Stomach smooth muscle (tissue), 2 donors: ENCODE measurements around the gene IPPK.
"Not testable (repeated sequence)": the region's sequence is repeated elsewhere in the genome, so short reads cannot be mapped to it uniquely, and the experiment has no call there.

Source experiments
- H3K27ac ChIP-seq: one replicate; pipeline ENCODE4 v1.7.0; 2013; ENCODE audit warnings: mild to moderate bottlenecking, low read length, inconsistent platforms
- H3K27me3 ChIP-seq, 2 donors: one replicate each; pipeline ENCODE4 v1.7.0; 2013; ENCODE audit warnings: low read length in 2 of 2; ENCODE audit not compliant: insufficient read depth in 2 of 2, control insufficient read depth in 1 of 2
- H3K36me3 ChIP-seq, 2 donors: one replicate each; pipeline ENCODE4 v1.7.0; 2013; ENCODE audit warnings: low read length in 2 of 2; ENCODE audit not compliant: control insufficient read depth in 2 of 2, insufficient read depth in 2 of 2
- H3K4me1 ChIP-seq: one replicate; pipeline ENCODE4 v1.7.0; 2013; ENCODE audit warnings: low read length; ENCODE audit not compliant: control insufficient read depth, insufficient read depth
- H3K4me3 ChIP-seq, 2 donors: one replicate each; pipeline ENCODE4 v1.7.0; 2013; ENCODE audit warnings: low read length in 2 of 2
- H3K9ac ChIP-seq, 2 donors: one replicate each; pipeline ENCODE4 v1.7.0; 2013; ENCODE audit warnings: low read length in 2 of 2, mild to moderate bottlenecking in 1 of 2
- H3K9me3 ChIP-seq, 2 donors: one replicate each; pipeline ENCODE4 v1.7.0; 2013; ENCODE audit warnings: low read length in 2 of 2; ENCODE audit not compliant: control insufficient read depth in 2 of 2
- donor health status: healthy.
- donor health status: Pancreatic carcinoma.

IPPK gene

DNA sequence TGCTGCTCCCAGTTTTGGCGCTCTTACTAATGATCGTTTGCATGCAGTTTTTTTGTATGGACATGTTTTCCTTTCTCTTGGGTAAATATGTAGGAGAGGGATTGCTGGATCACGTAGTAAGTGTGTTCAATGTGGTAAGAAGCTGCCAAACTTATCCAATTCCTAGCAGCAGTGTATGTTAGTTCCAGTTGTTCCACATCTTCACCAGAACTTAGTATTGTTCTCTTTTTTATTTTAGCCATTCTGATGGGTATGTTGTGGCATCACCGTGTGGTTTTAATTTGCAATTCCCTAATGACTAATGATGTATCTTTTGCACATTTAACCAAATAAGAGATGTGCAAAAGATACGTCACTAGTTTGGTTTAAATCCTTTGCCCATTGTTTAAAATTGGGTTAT lies 65.9 kb downstream of the IPPK start:
- Histone ChIP-seq H3K4me3 (no peak overlapping the region), H3K9me3 (no peaks in the 10 kb centered on the region), H3K4me1 (peaks cover 39% of the 10 kb centered on the region), H3K9ac (no peak overlapping the region), H3K27ac (no peak overlapping the region), H3K36me3 (no peaks in the 10 kb centered on the region), H3K27me3 (no peaks in the 10 kb centered on the region)

DNA sequence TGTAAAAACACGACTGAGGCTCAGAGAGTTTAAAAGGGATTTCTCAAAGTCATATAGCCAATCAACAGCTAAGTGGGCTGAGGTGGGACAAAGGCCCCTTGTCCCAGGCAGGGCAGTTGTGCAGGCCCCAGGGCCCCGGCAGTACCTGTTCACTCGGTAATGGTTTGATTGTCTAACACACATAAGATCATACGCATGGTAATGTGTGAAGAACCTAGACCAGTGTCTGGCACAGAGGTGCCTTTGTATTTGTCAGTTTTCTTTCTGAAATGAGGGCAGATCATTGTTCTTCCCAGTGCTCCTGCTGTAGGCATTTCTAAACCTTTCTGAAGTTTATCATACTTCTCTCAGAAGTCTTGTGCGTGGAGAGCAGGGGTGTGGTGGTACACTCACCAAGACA lies 66.8 kb downstream of the IPPK start:
- no peaks in the 10 kb centered on the region for H3K27me3 ChIP-seq
- H3K27ac ChIP-seq = no peak overlapping the region
- H3K4me1 ChIP-seq = peaks cover 30% of the 10 kb centered on the region
- H3K4me3 ChIP-seq = no peak overlapping the region
- no peaks in the 10 kb centered on the region for H3K36me3 ChIP-seq
- no peak overlapping the region for H3K9ac ChIP-seq
- no peaks in the 10 kb centered on the region for H3K9me3 ChIP-seq

DNA sequence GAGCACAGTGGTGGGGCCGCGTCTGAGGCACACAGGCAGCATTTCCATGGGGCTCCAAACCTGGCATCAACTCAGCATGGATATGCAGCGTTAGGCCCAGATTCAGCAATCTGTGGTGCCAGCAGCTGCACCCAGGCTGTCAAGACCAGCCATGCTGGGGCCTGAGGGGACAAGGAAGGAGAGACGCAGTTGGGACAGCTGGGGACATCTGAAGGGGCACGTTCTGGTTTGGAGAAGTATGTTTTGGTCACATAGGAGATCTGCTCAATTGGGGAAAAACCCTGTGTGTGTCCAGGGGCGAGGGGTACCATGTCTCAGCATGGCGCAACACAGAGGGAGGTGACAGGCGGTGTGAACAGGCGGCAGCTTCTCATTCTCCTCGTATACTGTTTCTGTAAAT lies 67.5 kb downstream of the IPPK start:
- peaks cover 24% of the 10 kb centered on the region for H3K4me1 ChIP-seq
- H3K36me3 ChIP-seq = no peaks in the 10 kb centered on the region
- H3K9me3 ChIP-seq = no peaks in the 10 kb centered on the region

DNA sequence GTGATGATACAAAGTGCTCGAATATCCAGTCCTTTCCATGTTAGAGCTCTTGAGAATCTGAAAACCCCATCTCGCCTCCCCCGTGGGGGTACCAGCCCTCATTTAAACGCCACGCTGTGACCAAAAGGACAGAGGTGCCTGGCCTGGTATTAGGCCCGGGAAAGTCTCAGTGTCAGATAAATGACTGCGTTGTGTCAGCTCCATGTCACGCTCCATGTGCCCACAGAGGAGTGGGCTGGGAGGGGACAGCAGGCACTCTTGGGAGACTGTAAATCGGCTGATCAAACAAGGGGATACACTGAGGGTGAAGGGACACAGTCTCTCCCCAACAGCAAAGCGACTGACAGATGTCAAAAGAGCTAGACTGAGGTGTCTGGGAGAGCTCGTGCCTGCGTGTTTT lies 68.5 kb downstream of the IPPK start:
- Histone ChIP-seq H3K4me3 (peak overlapping the region in 1 of 2 donors; percentile 44), H3K27ac (peak overlapping the region; percentile 87), H3K9ac (peak overlapping the region; percentile 8 to 42), H3K4me1 (peaks cover 24% of the 10 kb centered on the region), H3K27me3 (no peaks in the 10 kb centered on the region), H3K36me3 (no peaks in the 10 kb centered on the region), H3K9me3 (no peaks in the 10 kb centered on the region)

More for the DNA sequence above, 67.5 kb downstream of the IPPK start:
- H3K9ac ChIP-seq = no peak overlapping the region
- no peaks in the 10 kb centered on the region for H3K27me3 ChIP-seq
- H3K4me3 ChIP-seq = no peak overlapping the region
- H3K27ac ChIP-seq = peak overlapping the region; percentile 87

DNA sequence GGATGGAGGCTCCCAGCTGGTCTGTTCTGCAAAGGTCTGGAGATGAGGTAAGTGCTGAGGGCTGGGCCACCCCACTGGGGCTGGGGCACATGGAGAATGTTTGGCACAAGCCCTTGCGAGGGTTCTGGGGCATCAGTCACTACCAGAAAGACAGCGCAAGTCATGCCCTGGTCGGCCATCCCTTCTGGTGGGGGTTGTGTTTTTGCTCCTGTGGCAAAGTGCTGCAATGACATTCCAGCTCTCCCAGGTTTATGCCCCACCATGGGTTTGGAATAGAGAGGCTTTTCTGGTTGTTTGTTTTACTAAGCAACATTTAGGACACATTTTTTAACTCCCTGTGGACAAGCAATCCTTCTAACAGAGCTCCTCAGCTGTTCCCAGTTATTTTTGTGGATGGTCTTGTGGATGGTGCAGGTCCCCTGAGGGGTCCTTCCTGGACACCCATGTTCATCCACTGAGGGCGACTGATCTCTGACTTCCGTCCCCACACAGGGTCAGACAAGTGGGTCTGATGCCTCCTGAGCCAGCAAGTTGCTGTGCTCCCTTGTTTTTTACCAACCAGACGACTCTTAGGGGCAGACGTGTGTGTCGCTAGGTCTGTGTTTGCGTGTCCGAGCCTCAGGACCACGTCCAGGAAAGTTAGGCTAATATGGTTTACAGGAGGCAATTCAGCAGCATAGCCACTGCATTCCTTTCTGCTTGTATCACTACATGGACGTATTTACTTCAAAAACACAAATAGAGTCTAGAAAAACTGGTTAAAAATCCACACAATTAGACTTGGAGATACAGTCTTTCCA lies 69.3 kb downstream of the IPPK start:
- H3K4me1 ChIP-seq = peaks cover 24% of the 10 kb centered on the region
- peak overlapping the region; percentile 8 to 42 for H3K9ac ChIP-seq
- H3K36me3 ChIP-seq = no peaks in the 10 kb centered on the region
- H3K27ac ChIP-seq = peak overlapping the region; percentile 87
- no peaks in the 10 kb centered on the region for H3K27me3 ChIP-seq
- no peaks in the 10 kb centered on the region for H3K9me3 ChIP-seq
- H3K4me3 ChIP-seq = peak overlapping the region; percentile 31 to 44

DNA sequence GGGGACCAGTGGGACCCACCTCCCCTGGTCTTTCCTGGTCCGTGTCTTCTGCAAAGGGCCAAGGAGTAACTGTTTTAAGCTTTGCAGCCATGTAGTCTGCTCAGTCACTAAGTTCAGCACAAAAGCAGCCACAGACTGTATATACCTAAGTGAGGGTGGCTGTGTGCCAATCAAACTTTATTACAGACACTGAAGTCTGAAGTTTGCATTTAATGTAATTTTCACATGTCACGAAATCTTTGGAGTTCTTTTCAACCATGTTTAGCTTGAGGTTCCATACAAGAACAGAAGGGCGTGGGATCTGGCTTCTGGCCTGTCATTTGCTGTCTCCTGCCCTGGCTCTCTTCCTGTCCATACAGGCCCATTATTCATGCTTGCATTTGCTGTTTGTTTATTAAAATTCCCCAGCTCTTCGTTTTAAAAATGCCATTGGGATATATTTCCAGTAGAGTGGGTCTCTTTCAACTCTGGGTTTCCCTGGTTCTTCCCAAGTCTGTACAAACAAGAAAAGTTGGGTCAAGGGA lies 69.9 kb downstream of the IPPK start:
- Histone ChIP-seq H3K4me1 (peaks cover 24% of the 10 kb centered on the region), H3K36me3 (no peaks in the 10 kb centered on the region), H3K27ac (peak overlapping the region; percentile 87), H3K9ac (no peak overlapping the region), H3K27me3 (no peaks in the 10 kb centered on the region), H3K4me3 (peak overlapping the region in 1 of 2 donors; percentile 22), H3K9me3 (no peaks in the 10 kb centered on the region)

DNA sequence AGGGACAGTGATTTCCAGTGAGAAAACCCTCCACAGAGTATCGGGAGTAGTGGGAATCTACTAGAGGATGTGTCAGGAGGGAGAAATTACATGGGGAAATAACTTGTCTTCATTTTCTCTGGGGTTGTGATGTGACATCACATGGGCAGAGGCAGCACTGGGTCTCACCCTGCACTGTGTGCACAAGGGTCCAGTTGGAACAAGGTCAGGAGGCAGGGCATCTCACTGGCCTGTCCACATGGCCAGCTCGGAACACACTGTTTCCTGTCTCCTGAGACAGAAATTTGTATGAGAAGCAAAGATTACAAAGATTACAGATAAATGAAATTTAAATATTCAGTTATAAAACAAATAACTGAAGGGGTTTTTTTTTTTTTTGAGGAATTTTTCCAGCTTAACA lies 71.5 kb downstream of the IPPK start:
- Histone ChIP-seq H3K36me3 (no peaks in the 10 kb centered on the region), H3K27me3 (no peaks in the 10 kb centered on the region), H3K27ac (no peak overlapping the region), H3K9me3 (no peaks in the 10 kb centered on the region), H3K4me1 (peaks cover 28% of the 10 kb centered on the region), H3K9ac (no peak overlapping the region), H3K4me3 (no peak overlapping the region)

DNA sequence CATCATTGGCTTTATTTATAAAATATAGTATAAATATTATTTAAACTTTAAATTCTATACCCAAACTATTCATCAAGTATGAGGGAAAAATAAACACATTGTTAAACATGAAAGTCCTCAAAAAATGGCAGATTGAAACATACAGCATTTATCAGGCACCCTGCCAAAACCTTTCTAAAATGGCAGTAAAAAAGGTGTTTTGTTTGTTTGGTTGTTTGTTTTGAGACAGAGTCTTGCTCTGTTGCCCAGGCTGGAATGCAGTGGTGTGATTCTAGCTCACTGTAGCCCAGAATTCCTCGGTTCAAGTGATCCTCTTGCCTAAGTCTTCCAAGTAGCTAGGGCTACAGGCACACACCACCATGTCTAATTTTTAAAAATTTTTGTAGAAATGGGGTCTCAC lies 74.0 kb downstream of the IPPK start:
- Histone ChIP-seq H3K4me3 (no peak overlapping the region), H3K4me1 (peaks cover 20% of the 10 kb centered on the region), H3K27me3 (no peaks in the 10 kb centered on the region), H3K9me3 (no peaks in the 10 kb centered on the region), H3K27ac (no peak overlapping the region), H3K9ac (no peak overlapping the region), H3K36me3 (no peaks in the 10 kb centered on the region)

DNA sequence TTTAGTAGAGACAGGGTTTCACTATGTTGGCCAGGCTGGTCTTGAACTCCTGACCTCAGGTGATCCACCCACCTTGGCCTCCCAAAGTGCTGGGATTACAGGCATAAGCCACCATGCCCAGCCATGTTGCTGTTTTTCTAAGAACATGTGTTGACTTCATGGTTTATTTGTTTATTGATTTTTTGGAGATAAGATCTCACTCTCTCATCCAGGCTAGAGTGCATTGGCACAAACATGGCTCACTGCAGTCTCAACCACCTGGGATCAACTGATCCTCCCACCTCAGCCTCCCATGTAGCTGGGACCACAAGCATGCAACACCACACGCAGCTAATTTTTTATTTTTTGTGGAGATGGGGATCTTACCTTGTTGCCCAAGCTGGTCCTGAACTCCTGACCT lies 74.9 kb downstream of the IPPK start:
- H3K4me1 ChIP-seq = peaks cover 15% of the 10 kb centered on the region
- not testable (repeated sequence) for H3K9me3 ChIP-seq, H3K36me3 ChIP-seq, H3K27ac ChIP-seq, H3K9ac ChIP-seq, H3K27me3 ChIP-seq, H3K4me3 ChIP-seq

DNA sequence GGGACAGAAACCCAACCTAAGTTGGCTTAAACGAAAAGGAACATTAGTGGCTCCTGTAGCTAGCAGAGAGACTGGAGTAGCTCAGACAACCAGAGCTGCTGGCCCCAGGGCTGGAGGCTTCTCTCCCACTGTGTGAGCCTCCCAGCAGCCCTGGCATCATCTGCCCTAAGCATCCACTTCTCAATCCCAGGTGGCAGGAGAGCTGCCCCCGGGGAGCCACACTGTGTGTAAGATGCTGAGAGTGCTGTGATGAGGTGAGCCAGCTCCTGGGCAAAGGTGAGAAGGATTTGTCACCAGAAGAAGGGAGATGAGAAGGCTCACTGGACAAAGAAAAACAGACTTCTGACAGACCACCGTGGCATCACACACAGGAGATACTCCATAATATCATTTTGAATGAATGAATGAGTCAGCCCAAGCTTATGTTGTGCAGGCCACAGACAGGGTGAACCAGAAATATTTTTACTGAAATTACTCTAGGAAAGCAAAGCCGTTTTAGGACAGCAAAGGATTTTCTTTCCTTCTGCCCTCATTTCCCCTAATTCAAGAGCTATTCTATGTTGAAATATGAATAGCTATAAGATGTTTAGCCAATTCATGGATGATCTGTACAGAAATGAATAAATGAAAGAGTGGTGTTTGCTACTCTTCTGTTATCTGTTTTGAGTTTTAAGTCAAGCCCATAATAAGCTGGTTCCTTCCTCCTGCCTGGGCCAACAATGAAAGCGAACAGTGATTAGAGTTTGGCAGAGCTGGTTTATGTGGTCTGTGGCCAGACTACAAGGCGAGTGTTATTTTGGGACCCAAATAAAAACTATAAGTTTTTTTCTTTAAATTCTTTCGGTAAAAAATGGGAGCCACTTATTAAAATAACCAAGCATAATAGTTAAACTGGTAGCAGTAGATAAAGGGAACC lies 76.7 kb downstream of the IPPK start:
- H3K4me1 ChIP-seq = peaks cover 15% of the 10 kb centered on the region
- no peak overlapping the region for H3K4me3 ChIP-seq

More for the DNA sequence above, 76.7 kb downstream of the IPPK start:
- Histone ChIP-seq H3K27ac (no peak overlapping the region), H3K27me3 (no peaks in the 10 kb centered on the region), H3K36me3 (no peaks in the 10 kb centered on the region), H3K9ac (no peak overlapping the region), H3K9me3 (no peaks in the 10 kb centered on the region)
